Mucosa of rectum (tissue), 2 donors: ENCODE data around the gene ZRANB1.

Experiments used
- H3K27ac ChIP-seq, 2 donors: one replicate each; pipeline ENCODE4 v1.7.0; 2013; ENCODE audit warnings: inconsistent platforms in 2 of 2, low read depth in 2 of 2, low read length in 2 of 2
- H3K27me3 ChIP-seq, 2 donors: one replicate each; pipeline ENCODE4 v1.7.0; 2013; ENCODE audit warnings: low read length in 2 of 2; ENCODE audit not compliant: control insufficient read depth in 2 of 2, insufficient read depth in 2 of 2
- H3K36me3 ChIP-seq, 2 donors: one replicate each; pipeline ENCODE4 v1.7.0; 2013; ENCODE audit warnings: low read length in 2 of 2; ENCODE audit not compliant: control insufficient read depth in 2 of 2, insufficient read depth in 2 of 2
- H3K4me1 ChIP-seq, 2 donors: one replicate each; pipeline ENCODE4 v1.7.0; 2013; ENCODE audit warnings: low read length in 2 of 2, mild to moderate bottlenecking in 1 of 2; ENCODE audit not compliant: control insufficient read depth in 2 of 2, insufficient read depth in 2 of 2
- H3K4me3 ChIP-seq, 2 donors: one replicate each; pipeline ENCODE4 v1.7.0; 2013; ENCODE audit warnings: low read length in 2 of 2
- H3K9ac ChIP-seq, 2 donors: one replicate each; pipeline ENCODE4 v1.7.0; 2013; ENCODE audit warnings: low read length in 2 of 2, low read depth in 1 of 2, mild to moderate bottlenecking in 1 of 2
- H3K9me3 ChIP-seq, 2 donors: one replicate each; pipeline ENCODE4 v1.7.0; 2013; ENCODE audit warnings: low read length in 2 of 2; ENCODE audit not compliant: control insufficient read depth in 2 of 2
- donor health status: healthy.
- donor health status: Normal muscosa, but diverticular disease.

The ZRANB1 gene

DNA sequence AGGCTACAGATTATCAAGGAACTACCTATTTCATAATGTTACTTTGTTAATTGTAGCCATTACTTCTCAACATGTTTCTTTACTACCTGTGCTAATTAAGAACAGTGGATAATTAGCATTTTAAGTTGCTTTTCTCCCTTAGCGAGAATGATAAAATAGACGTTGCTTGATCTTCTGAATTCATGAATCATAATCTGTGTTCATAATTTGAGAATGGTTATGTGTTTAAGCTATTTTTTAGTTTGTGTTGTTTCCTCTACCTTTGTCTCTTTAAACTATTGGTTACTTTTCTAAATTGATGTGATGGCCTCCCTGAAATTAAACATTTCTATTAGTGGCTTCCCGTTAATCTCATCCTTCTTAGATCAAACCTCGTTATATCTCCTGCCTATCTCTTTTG is at the start of gene ZRANB1:
Gene ZRANB1 (plus strand): TSS at position 301 of the 400 bp plus-strand sequence. CDS start 371 bp downstream, outside the sequence.
- Histone ChIP-seq H3K27me3 (no peaks in the 10 kb centered on the region), H3K9me3 (no peaks in the 10 kb centered on the region), H3K27ac (no peak within 1 kb of the TSS), H3K4me3 (no peak within 1 kb of the TSS), H3K9ac (no peak within 1 kb of the TSS), H3K4me1 (no peaks in the 10 kb centered on the region), H3K36me3 (no peaks in the 10 kb centered on the region)

DNA sequence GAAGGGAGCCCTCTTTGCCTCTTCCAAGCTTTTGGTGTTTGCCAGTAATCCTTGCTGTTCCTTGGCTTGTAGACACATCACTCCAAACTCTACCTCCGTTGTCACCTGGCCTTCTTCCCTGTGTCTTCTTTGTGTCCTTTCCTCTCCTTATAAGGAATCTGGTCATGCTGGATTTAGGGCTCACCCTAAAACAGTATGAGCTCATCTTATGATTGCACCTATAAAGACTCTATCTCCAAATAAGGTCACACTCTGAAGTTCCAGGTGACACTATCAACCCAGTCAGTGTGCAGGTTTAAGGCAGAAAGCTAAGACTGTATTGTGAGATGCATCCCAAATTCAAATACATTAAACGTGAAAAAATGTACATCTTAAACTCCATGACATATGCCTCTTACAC is 49.0 kb upstream of the ZRANB1 start:
- no peak overlapping the region for H3K27ac ChIP-seq
- no peak overlapping the region for H3K9ac ChIP-seq
- no peaks in the 10 kb centered on the region for H3K9me3 ChIP-seq
- no peaks in the 10 kb centered on the region for H3K36me3 ChIP-seq
- no peak overlapping the region for H3K4me3 ChIP-seq
- peaks cover 0 to 3% of the 10 kb centered on the region in 2 donors for H3K27me3 ChIP-seq
- no peaks in the 10 kb centered on the region for H3K4me1 ChIP-seq

DNA sequence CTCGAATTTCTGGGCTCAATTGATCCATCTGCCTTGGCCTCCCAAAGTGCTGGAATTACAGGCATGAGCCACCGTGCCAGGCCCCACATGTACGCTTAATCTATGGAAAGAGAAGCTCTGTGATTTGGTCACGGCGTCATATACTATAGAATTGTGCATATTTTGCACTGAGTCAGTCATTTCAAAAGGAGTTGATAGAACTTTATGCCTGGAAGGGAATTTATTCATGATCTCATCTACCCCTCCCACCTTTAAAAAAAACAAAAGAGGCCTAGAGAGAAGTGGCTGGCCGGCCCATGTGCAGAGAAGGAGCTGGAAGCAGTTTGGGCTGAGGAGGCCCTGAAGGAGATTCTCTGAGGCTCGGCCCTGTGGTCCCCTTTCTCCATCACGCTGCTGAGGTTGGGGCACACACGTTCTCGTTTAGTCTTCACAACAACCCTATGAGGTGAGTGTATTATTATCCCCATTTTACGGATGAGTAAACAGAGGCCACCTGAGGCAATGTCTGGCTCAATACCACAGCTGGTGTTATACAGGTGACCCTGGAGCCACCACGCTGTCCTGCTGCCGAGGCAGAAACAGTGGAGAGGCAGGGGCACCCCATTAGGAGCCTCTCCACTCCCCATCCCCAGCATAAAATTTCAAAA is 47.2 kb upstream of the ZRANB1 start:
- Histone ChIP-seq H3K36me3 (no peaks in the 10 kb centered on the region), H3K27me3 (peaks cover 3 to 4% of the 10 kb centered on the region in 2 donors), H3K4me3 (no peak overlapping the region)

DNA sequence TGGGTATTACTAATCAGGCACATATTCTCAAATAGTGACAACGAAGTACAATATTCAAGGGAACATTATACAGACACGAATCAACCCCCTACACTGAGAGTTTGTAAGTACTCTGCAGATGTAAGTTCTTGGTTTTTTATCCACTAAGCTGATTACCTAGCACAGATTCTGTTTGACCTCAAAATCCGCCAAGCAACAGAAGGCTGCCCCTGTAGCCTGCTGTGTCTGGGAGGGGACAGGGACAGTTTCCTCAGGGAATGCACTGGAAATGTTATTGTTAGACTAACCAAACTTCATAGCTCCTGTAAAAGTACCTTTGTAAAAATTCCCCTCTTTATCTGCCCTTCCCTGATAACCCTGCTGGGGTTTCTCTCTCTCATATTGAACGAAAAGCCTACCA is 45.2 kb upstream of the ZRANB1 start:
- H3K9ac ChIP-seq: no peak overlapping the region
- no peak overlapping the region for H3K27ac ChIP-seq
- no peak overlapping the region for H3K4me3 ChIP-seq
- no peaks in the 10 kb centered on the region for H3K36me3 ChIP-seq
- peaks cover 3 to 4% of the 10 kb centered on the region in 2 donors for H3K27me3 ChIP-seq
- no peaks in the 10 kb centered on the region for H3K4me1 ChIP-seq
- no peaks in the 10 kb centered on the region for H3K9me3 ChIP-seq

More for the DNA sequence above, 47.2 kb upstream of the ZRANB1 start:
- no peaks in the 10 kb centered on the region for H3K9me3 ChIP-seq
- H3K4me1 ChIP-seq: no peaks in the 10 kb centered on the region
- H3K27ac ChIP-seq: no peak overlapping the region
- no peak overlapping the region for H3K9ac ChIP-seq

DNA sequence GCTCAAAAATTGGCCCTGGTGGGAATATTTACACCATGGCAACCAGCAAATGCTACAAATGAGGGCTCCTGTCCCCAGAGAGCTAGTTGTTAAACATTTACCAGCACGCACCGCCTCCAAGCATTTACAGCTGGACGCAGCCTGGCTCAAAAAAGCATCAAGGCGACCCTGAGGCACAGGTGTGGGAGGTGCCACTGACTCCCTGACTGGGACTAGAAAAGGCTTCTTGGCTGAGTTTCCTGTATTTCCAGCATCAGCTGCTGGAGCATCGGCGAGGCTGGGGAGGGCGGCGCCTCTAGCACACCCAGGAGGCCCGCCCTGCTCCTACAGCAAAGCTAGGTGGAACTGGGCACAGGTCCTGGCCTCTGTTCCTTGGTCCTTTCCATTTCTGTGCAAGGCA is 43.5 kb upstream of the ZRANB1 start:
- Histone ChIP-seq H3K27ac (no peak overlapping the region), H3K27me3 (peaks cover 3 to 4% of the 10 kb centered on the region in 2 donors), H3K9me3 (no peaks in the 10 kb centered on the region), H3K9ac (no peak overlapping the region), H3K36me3 (no peaks in the 10 kb centered on the region), H3K4me1 (no peaks in the 10 kb centered on the region), H3K4me3 (no peak overlapping the region)

DNA sequence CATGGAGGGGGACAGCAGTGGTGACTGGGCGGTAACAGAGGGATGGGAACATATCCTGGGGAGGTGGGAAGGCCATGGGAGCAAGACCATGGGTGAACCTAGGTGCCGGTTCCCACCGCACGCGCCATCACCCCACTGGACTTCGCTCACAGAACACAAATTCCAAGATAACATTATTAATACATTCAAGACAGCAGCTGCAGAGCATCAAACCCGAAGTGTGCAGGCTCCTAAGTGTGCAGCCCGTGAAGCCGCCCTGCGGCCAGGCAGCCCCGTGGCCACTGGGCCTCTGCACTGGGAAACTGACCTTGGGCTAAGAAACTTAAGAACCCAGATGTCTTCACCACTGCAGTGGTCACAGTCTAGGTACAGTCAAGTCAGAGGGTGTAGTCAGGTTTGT is 42.8 kb upstream of the ZRANB1 start:
- peaks cover 3 to 4% of the 10 kb centered on the region in 2 donors for H3K27me3 ChIP-seq
- H3K36me3 ChIP-seq: no peaks in the 10 kb centered on the region
- no peaks in the 10 kb centered on the region for H3K9me3 ChIP-seq
- no peak overlapping the region for H3K4me3 ChIP-seq
- no peak overlapping the region for H3K27ac ChIP-seq
- no peak overlapping the region for H3K9ac ChIP-seq
- H3K4me1 ChIP-seq: no peaks in the 10 kb centered on the region

DNA sequence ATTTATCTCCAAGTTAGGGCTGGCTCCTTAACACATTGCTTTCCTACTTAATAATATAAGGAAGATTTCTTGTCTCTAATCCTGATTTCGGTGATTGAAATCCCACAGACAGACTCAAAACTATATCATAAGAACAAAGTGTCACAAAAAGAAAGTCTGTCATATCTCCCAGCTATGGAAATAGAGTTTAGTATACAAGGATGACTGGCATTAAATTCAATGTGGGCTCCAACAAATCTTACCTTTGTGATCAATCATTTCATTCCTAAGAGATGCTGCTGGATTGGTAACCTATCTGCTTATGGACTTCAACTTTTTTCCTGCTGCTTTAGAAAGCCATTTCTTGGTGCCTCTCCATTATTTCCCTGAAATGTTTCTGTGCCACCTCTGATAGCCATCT is 39.5 kb upstream of the ZRANB1 start:
- H3K36me3 ChIP-seq: no peaks in the 10 kb centered on the region
- H3K9ac ChIP-seq: no peak overlapping the region
- no peak overlapping the region for H3K4me3 ChIP-seq
- peaks cover 3 to 4% of the 10 kb centered on the region in 2 donors for H3K27me3 ChIP-seq
- no peaks in the 10 kb centered on the region for H3K9me3 ChIP-seq
- no peaks in the 10 kb centered on the region for H3K4me1 ChIP-seq
- no peak overlapping the region for H3K27ac ChIP-seq

DNA sequence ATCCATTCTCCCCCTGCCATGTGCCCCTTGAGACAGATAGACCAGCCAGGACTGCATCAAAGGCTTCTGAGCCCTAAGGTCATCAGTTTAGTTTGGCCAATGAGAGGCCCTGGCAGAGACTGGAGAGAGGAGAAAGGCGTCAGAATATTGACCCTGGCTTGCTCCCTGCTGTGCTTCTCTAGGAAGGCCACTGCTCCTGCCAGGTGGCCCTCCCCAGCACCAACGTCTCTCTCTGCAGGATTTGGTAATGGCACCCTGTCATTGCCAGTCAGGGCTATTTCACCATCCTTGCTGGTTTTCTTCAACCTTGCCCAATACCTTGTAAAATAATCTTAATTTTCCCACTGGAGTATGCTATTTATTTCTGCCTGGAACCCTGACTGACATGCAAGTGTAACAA is 38.8 kb upstream of the ZRANB1 start:
- no peak overlapping the region for H3K27ac ChIP-seq
- no peaks in the 10 kb centered on the region for H3K36me3 ChIP-seq
- H3K4me3 ChIP-seq: no peak overlapping the region
- no peaks in the 10 kb centered on the region for H3K9me3 ChIP-seq
- H3K27me3 ChIP-seq: peaks cover 0 to 4% of the 10 kb centered on the region in 2 donors
- H3K4me1 ChIP-seq: no peaks in the 10 kb centered on the region
- H3K9ac ChIP-seq: no peak overlapping the region

DNA sequence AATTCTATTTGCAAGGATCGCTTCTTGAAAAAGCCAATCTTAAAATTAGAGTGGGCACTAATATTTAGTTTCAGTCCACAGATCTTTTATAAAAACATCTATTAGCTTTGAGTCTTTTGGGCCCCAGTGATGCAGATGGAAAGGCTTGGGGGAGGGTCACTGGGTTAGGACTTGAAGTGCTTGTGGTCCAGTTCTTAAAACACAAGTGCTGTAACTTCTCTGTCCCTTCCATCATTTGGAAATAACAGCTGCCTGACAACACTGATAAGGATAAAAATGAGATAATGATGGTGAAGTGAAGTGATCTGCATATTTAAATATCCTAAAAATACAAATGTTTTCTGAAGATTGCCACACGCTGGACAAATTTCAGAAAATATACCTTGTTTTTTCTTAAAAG is 37.1 kb upstream of the ZRANB1 start:
- H3K4me3 ChIP-seq: no peak overlapping the region
- no peaks in the 10 kb centered on the region for H3K9me3 ChIP-seq
- H3K9ac ChIP-seq: no peak overlapping the region

DNA sequence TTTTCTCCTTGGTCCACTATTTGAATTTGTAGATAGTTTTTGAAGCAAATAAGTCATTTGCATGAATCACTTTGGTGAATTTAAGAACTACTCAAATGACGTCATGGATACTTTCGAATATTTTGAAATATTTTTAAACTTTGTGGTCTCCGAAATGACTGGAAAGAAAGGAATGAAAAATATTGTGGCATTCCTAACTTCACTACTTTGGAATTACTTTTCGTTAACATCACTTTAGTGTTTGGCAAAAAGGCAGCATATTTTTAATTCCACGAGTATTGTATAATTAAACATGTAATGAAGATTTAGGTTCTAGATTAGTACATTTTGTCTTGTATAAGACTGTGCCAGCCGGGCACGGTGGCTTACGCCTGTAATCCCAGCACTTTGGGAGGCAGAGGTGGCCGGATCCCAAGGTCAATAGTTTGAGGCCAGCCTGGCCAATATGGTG is 35.3 kb upstream of the ZRANB1 start:
- H3K9ac ChIP-seq: no peak overlapping the region
- no peak overlapping the region for H3K27ac ChIP-seq
- H3K27me3 ChIP-seq: no peaks in the 10 kb centered on the region
- no peak overlapping the region for H3K4me3 ChIP-seq
- H3K36me3 ChIP-seq: no peaks in the 10 kb centered on the region
- no peaks in the 10 kb centered on the region for H3K4me1 ChIP-seq
- no peaks in the 10 kb centered on the region for H3K9me3 ChIP-seq

More for the DNA sequence above, 37.1 kb upstream of the ZRANB1 start:
- Histone ChIP-seq H3K27me3 (no peaks in the 10 kb centered on the region), H3K27ac (no peak overlapping the region), H3K36me3 (no peaks in the 10 kb centered on the region), H3K4me1 (no peaks in the 10 kb centered on the region)
